HepG2 (cell line): ENCODE data around the gene IL4I1. TPM values are rescaled to one million over a fixed set of nuclear protein-coding genes. Genes with fewer than 3 reads are reported as not detected.
A peak's percentile ranks its signal among the peaks of the same experiment; 100 is the strongest.

Source experiments
- CBX2 ChIP-seq, 2 experiments: fragments of 200-600 bp in 1 of 2; sonication (generic); formaldehyde crosslinking in 1 of 2; IDR thresholded peaks; 2 replicates each; pipeline versions ENCODE4 v1.7.0 to v1.8.1; 2018 to 2022; ENCODE audit warnings: low read depth in 2 of 2, low read length in 1 of 2, mild to moderate bottlenecking in 1 of 2, missing genetic modification reagents in 1 of 2
- FOXK2 ChIP-seq: fragments of 450-650 bp; IDR thresholded peaks from 2 replicates; pipeline ENCODE4 v1.6.1; 2016
- FOXM1 ChIP-seq: sonication (generic); formaldehyde crosslinking; IDR thresholded peaks from 2 replicates; pipeline ENCODE4 v1.5.0; 2020; ENCODE audit warnings: missing genetic modification reagents
- HOXA9 ChIP-seq: sonication (generic); formaldehyde crosslinking; IDR thresholded peaks from 2 replicates; pipeline ENCODE4 v1.8.1; 2022; ENCODE audit warnings: missing genetic modification reagents, mild to moderate bottlenecking, moderate library complexity, borderline replicate concordance
- MTA1 ChIP-seq: sonication (generic); formaldehyde crosslinking; IDR thresholded peaks from 2 replicates; pipeline ENCODE4 v1.4.0; 2020; ENCODE audit warnings: missing genetic modification reagents, mild to moderate bottlenecking, borderline replicate concordance
- MTF2 ChIP-seq: sonication (generic); formaldehyde crosslinking; IDR thresholded peaks from 2 replicates; pipeline ENCODE4 v1.5.0; 2020; ENCODE audit warnings: missing genetic modification reagents, borderline replicate concordance
- NCOR1 ChIP-seq: fragments of 200-600 bp; sonication (generic); IDR thresholded peaks from 2 replicates; pipeline ENCODE4 v1.7.0; 2017; ENCODE audit warnings: antibody characterized with exemption, low read length, borderline replicate concordance
- TBX2 ChIP-seq: sonication (generic); formaldehyde crosslinking; IDR thresholded peaks from 2 replicates; pipeline ENCODE4 v1.5.0; 2020; ENCODE audit warnings: missing genetic modification reagents, mild to moderate bottlenecking, borderline replicate concordance
- ZNF891 ChIP-seq: sonication (generic); formaldehyde crosslinking; IDR thresholded peaks from 2 replicates; pipeline ENCODE4 v1.5.0; 2020; ENCODE audit warnings: mild to moderate bottlenecking, missing genetic modification reagents
- polyA plus RNA-seq, 8 experiments: library from polyadenylated mRNA; depleted of rRNA in 3 of 8; stranded (reverse) in 7 of 8; unstranded in 1 of 8; fragments of >200 nt; fragmentation: Illumina TruSeq in 4 of 8; extraction: Trizol in 4 of 8; gene quantifications; 2 replicates each; pipeline versions ENCODE4 v1.2.1 to v1.2.3, GENCODE V29; 2011 to 2016; ENCODE audit warnings: low read depth in 4 of 8, missing spikeins in 1 of 8, mixed read lengths in 1 of 8; ENCODE audit not compliant: insufficient read depth in 1 of 8
- total RNA-seq, 5 experiments: library from RNA; depleted of rRNA; stranded (reverse); fragments of >200 nt; fragmentation: Illumina TruSeq; extraction: Trizol; gene quantifications; 2 replicates each; pipeline ENCODE4 v1.2.3, GENCODE V29; 2016; ENCODE audit warnings: low read depth in 1 of 5
- TF ChIP-seq, protein P1 (sequence below): sonication (generic); formaldehyde crosslinking; IDR thresholded peaks from 2 replicates; pipeline ENCODE4 v1.5.1; 2020; ENCODE audit warnings: mild to moderate bottlenecking, missing genetic modification reagents, borderline replicate concordance
- TF ChIP-seq, protein P2 (sequence below): sonication (generic); formaldehyde crosslinking; IDR thresholded peaks from 2 replicates; pipeline ENCODE4 v1.5.1; 2020; ENCODE audit warnings: missing genetic modification reagents, mild to moderate bottlenecking, borderline replicate concordance
- TF ChIP-seq, protein P3 (sequence below): sonication (generic); formaldehyde crosslinking; IDR thresholded peaks from 2 replicates; pipeline ENCODE4 v1.8.0; 2022; ENCODE audit warnings: mild to moderate bottlenecking, missing genetic modification reagents, moderate library complexity
- TF ChIP-seq, protein P4 (sequence below): sonication (generic); formaldehyde crosslinking; IDR thresholded peaks from 2 replicates; pipeline ENCODE4 v1.8.1; 2022; ENCODE audit warnings: mild to moderate bottlenecking, missing genetic modification reagents
- TF ChIP-seq, protein P5 (sequence below): sonication (generic); formaldehyde crosslinking; IDR thresholded peaks from 2 replicates; pipeline ENCODE4 v1.4.0; 2020; ENCODE audit warnings: missing genetic modification reagents

IL4I1 gene
- total and polyA plus RNA-seq, 2 of the 13 experiments (the other 11 are each of a cell fraction or from before 2014, with no cell fraction given) = not detected

DNA sequence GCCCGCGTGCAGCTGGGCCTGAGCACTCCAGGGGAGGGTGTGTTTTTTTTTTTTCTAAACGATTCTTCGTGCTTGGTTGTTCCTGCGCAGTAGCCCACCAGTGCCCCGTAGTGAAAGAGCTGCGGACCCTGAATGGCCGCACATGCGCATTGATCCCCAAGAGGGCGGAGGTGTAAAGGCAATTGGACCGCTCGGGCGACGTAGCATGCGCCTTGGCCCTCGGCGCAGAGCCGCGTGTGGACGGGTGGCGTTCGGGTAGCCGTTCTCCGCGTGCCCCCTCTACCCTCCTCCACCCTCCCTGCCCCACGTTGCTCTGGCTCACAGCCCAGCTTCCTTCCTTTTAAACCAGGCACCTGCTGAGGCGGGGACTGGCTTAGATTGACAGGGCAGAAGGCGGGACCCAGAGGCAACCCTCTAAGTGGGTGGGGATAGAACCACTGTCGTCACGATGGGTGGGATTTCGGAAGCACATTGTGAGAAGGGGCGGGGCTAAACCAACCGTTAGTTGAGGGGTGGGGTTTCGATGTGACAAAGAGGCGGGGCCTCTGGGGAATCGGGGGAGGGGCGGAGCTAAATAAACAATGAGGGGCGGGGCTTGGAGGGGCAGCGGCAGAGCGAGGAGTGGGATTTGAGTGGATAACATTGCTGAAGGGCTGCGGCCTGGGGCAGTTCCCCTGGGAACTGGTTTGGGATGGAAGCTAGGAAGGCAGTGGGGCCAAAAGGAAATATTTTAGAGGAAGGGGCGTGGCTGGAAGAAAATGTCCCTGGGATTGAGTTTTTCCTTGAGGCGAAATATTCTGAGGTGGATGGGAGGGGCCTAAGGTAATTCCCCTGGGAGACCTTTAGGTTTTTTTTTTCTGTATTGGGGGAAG is 33.2 kb upstream of the IL4I1 start (continued):
- TF ChIP-seq MTA1 = no peak
- TF ChIP-seq ZNF891 (CRISPR knock-in tag) = no peak
- TF ChIP-seq, protein P1, sequence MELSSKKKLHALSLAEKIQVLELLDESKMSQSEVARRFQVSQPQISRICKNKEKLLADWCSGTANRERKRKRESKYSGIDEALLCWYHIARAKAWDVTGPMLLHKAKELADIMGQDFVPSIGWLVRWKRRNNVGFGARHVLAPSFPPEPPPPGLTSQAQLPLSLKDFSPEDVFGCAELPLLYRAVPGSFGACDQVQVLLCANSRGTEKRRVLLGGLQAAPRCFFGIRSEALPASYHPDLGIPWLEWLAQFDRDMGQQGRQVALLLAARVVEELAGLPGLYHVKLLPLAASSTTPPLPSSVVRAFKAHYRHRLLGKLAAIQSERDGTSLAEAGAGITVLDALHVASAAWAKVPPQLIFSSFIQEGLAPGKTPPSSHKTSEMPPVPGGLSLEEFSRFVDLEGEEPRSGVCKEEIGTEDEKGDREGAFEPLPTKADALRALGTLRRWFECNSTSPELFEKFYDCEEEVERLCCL (CRISPR knock-in tag) = no peak
- peak; percentile 74 for TF ChIP-seq TBX2 (CRISPR knock-in tag)
- TF ChIP-seq, protein P2, sequence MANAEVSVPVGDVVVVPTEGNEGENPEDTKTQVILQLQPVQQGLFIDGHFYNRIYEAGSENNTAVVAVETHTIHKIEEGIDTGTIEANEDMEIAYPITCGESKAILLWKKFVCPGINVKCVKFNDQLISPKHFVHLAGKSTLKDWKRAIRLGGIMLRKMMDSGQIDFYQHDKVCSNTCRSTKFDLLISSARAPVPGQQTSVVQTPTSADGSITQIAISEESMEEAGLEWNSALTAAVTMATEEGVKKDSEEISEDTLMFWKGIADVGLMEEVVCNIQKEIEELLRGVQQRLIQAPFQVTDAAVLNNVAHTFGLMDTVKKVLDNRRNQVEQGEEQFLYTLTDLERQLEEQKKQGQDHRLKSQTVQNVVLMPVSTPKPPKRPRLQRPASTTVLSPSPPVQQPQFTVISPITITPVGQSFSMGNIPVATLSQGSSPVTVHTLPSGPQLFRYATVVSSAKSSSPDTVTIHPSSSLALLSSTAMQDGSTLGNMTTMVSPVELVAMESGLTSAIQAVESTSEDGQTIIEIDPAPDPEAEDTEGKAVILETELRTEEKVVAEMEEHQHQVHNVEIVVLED (CRISPR knock-in tag) = peak; percentile 74; the same call in 1 of the 2 replicates
- TF ChIP-seq NCOR1 = no peak
- no peak for TF ChIP-seq CBX2 (IDR thresholded peaks at IDR 0.05; ENCODE audit: low read depth, low read length)
- 0 out of 2 replicates have a peak, but pooled peaks have one; percentile 64 for TF ChIP-seq CBX2 (CRISPR knock-in tag; IDR thresholded peaks at IDR 0.05; ENCODE audit: low read depth)
- TF ChIP-seq FOXM1 (CRISPR knock-in tag) = peak; percentile 79; the same call in 1 of the 2 replicates
- TF ChIP-seq, protein P3, sequence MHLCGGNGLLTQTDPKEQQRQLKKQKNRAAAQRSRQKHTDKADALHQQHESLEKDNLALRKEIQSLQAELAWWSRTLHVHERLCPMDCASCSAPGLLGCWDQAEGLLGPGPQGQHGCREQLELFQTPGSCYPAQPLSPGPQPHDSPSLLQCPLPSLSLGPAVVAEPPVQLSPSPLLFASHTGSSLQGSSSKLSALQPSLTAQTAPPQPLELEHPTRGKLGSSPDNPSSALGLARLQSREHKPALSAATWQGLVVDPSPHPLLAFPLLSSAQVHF (CRISPR knock-in tag) = no peak; the same call in 1 of the 2 replicates
- TF ChIP-seq FOXK2 = no peak
- no peak for TF ChIP-seq MTF2 (CRISPR knock-in tag)
- TF ChIP-seq, protein P4, sequence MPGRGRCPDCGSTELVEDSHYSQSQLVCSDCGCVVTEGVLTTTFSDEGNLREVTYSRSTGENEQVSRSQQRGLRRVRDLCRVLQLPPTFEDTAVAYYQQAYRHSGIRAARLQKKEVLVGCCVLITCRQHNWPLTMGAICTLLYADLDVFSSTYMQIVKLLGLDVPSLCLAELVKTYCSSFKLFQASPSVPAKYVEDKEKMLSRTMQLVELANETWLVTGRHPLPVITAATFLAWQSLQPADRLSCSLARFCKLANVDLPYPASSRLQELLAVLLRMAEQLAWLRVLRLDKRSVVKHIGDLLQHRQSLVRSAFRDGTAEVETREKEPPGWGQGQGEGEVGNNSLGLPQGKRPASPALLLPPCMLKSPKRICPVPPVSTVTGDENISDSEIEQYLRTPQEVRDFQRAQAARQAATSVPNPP (CRISPR knock-in tag) = 0 out of 2 replicates have a peak, but pooled peaks have one; percentile 50
- TF ChIP-seq HOXA9 (CRISPR knock-in tag) = no peak; the same call in 1 of the 2 replicates
- TF ChIP-seq, protein P5, sequence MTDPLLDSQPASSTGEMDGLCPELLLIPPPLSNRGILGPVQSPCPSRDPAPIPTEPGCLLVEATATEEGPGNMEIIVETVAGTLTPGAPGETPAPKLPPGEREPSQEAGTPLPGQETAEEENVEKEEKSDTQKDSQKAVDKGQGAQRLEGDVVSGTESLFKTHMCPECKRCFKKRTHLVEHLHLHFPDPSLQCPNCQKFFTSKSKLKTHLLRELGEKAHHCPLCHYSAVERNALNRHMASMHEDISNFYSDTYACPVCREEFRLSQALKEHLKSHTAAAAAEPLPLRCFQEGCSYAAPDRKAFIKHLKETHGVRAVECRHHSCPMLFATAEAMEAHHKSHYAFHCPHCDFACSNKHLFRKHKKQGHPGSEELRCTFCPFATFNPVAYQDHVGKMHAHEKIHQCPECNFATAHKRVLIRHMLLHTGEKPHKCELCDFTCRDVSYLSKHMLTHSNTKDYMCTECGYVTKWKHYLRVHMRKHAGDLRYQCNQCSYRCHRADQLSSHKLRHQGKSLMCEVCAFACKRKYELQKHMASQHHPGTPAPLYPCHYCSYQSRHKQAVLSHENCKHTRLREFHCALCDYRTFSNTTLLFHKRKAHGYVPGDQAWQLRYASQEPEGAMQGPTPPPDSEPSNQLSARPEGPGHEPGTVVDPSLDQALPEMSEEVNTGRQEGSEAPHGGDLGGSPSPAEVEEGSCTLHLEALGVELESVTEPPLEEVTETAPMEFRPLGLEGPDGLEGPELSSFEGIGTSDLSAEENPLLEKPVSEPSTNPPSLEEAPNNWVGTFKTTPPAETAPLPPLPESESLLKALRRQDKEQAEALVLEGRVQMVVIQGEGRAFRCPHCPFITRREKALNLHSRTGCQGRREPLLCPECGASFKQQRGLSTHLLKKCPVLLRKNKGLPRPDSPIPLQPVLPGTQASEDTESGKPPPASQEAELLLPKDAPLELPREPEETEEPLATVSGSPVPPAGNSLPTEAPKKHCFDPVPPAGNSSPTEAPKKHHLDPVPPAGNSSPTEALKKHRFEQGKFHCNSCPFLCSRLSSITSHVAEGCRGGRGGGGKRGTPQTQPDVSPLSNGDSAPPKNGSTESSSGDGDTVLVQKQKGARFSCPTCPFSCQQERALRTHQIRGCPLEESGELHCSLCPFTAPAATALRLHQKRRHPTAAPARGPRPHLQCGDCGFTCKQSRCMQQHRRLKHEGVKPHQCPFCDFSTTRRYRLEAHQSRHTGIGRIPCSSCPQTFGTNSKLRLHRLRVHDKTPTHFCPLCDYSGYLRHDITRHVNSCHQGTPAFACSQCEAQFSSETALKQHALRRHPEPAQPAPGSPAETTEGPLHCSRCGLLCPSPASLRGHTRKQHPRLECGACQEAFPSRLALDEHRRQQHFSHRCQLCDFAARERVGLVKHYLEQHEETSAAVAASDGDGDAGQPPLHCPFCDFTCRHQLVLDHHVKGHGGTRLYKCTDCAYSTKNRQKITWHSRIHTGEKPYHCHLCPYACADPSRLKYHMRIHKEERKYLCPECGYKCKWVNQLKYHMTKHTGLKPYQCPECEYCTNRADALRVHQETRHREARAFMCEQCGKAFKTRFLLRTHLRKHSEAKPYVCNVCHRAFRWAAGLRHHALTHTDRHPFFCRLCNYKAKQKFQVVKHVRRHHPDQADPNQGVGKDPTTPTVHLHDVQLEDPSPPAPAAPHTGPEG (CRISPR knock-in tag) = peak; percentile 73; the same call in 1 of the 2 replicates
